CD4-positive, alpha-beta memory T cell (primary cell): ENCODE measurements around the gene GUCA1A. TPM values are rescaled to one million over a fixed set of nuclear protein-coding genes. Genes with fewer than 3 reads are reported as not detected.

Source experiments
- CTCF ChIA-PET: fragments of 350-600 bp; sonication (Branson Sonifier 250); formaldehyde crosslinking; loops from one replicate; lab custom pipeline; 2021; ENCODE audit warnings: inconsistent platforms; ENCODE audit not compliant: partially characterized antibody; lab: Charles Lee
- POLR2A ChIA-PET: fragments of 350-600 bp; sonication (Branson Sonifier 250); formaldehyde crosslinking; loops from one replicate; lab custom pipeline; 2021; ENCODE audit not compliant: partially characterized antibody; lab: Charles Lee
- DNase-seq, 5 donors: peaks; one replicate each; pipeline versions ENCODE4 v3.0.0 to v3.0.0-alpha.2; 2020 to 2022; ENCODE audit warnings: mixed read lengths in 1 of 5
- H3K27ac ChIP-seq: one replicate; pipeline ENCODE4 v1.7.0; 2013; ENCODE audit warnings: low read depth, low read length
- H3K27me3 ChIP-seq: 2 replicates; pipeline ENCODE4 v1.7.0; 2013; ENCODE audit warnings: mild to moderate bottlenecking, low read length, moderate library complexity; ENCODE audit not compliant: insufficient read depth
- H3K36me3 ChIP-seq: 2 replicates; pipeline ENCODE4 v1.7.0; 2013; ENCODE audit warnings: mild to moderate bottlenecking, low read length, moderate library complexity; ENCODE audit not compliant: insufficient read depth
- H3K4me1 ChIP-seq: 2 replicates; pipeline ENCODE4 v1.7.0; 2013; ENCODE audit warnings: mild to moderate bottlenecking, low read length, moderate library complexity; ENCODE audit not compliant: insufficient read depth
- H3K4me3 ChIP-seq, 2 donors: one replicate each; pipeline ENCODE4 v1.7.0; 2013; ENCODE audit warnings: low read length in 2 of 2, mild to moderate bottlenecking in 1 of 2
- H3K9me3 ChIP-seq, 2 donors: one replicate each; pipeline ENCODE4 v1.7.0; 2013; ENCODE audit warnings: low read length in 2 of 2, control low read depth in 1 of 2; ENCODE audit not compliant: control insufficient read depth in 1 of 2
- H3K27ac Mint-ChIP-seq, 7 donors: one replicate each; pipeline ENCODE4 v1.8.0; 2020 to 2021; ENCODE audit warnings: mixed read lengths in 7 of 7, mild to moderate bottlenecking in 6 of 7, inconsistent platforms in 3 of 7, moderate library complexity in 3 of 7
- H3K27me3 Mint-ChIP-seq, 2 donors: one replicate each; pipeline ENCODE4 v1.8.0; 2020 to 2021; ENCODE audit warnings: mixed read lengths in 2 of 2
- H3K36me3 Mint-ChIP-seq, 2 donors: one replicate each; pipeline ENCODE4 v1.8.0; 2020 to 2021; ENCODE audit warnings: mixed read lengths in 2 of 2, inconsistent platforms in 1 of 2, mild to moderate bottlenecking in 1 of 2
- H3K4me1 Mint-ChIP-seq, 4 donors: one replicate each; pipeline ENCODE4 v1.8.0; 2020 to 2021; ENCODE audit warnings: mixed read lengths in 4 of 4, mild to moderate bottlenecking in 1 of 4
- H3K4me3 Mint-ChIP-seq, 8 donors: one replicate each; pipeline ENCODE4 v1.8.0; 2020 to 2021; ENCODE audit warnings: mixed read lengths in 8 of 8, mild to moderate bottlenecking in 7 of 8, moderate library complexity in 6 of 8, inconsistent platforms in 3 of 8
- H3K9me3 Mint-ChIP-seq, 8 donors: one replicate each; pipeline ENCODE4 v1.8.0; 2020 to 2021; ENCODE audit warnings: mixed read lengths in 8 of 8, mild to moderate bottlenecking in 5 of 8, inconsistent platforms in 3 of 8, moderate library complexity in 1 of 8
- intact Hi-C: fragments of 100-400 bp; cut with micrococcal nuclease; formaldehyde crosslinking; loops from one replicate; pipeline ENCODE4 v1.15.1; 2023
- polyA plus RNA-seq, 2 donors: library from polyadenylated mRNA; unstranded; fragments of 300-500 nt; fragmentation: Illumina TruSeq; gene quantifications; one replicate each; pipeline ENCODE4 v1.2.3, GENCODE V29; 2021
- total RNA-seq, 2 experiments: library from RNA; stranded (reverse); gene quantifications; one replicate each; pipeline ENCODE4 v1.2.3, GENCODE V29; 2021

The GUCA1A gene
- total and polyA plus RNA-seq, 4 experiments from 2014 or later = not detected

DNA sequence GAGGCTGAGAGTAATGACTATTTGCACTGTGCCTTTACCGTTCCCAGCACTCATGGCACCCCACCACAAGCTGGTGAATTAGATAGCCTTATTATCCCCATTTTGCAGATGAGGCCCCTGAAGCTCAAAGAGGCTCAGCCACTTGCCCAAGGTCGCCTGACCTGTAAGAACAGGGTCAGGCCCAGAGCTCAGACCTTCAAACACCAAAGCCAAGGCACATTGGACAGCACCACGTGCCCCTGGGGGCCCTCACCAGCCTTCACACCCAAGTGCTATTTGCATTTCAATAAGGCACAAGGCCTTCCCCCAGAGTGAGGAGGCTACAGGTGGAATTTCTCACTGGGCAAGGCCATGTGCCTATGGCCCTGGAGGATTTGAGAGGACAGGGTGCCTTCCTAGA lies 16.5 kb upstream of the GUCA1A start:
- intact Hi-C loops = no loop called here
- CTCF ChIA-PET = no interaction called here

DNA sequence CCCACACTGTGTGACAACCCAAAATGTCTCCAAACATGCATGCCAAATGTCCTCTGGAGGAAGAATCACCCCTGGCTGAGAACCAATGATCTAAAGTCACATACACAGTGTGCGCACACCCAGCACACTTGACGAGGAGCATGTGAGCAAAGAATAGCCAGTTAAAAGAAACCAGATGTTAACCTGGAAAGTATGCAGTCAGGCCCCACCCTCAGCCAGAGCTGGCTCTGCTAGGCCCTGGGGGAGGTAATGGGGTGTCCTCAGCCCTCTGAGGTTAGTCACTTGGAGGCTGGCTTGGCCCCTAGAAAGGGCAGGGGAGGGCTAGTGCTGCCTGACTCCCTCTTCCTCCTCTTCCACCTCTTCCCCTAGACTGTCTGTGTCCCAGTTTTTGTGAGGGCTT lies 15.2 kb upstream of the GUCA1A start:
- Histone ChIP-seq H3K27ac (no peak overlapping the region), H3K27me3 (no peaks in the 10 kb centered on the region), H3K4me3 (no peak overlapping the region), H3K36me3 (no peaks in the 10 kb centered on the region), H3K4me1 (no peaks in the 10 kb centered on the region), H3K9me3 (no peaks in the 10 kb centered on the region)
- ChIA-PET POLR2A (no interaction called here), CTCF (interaction anchor here (0.7 kb wide), 1 partner anchor 311 kb away, joined by 3 read pairs; no protein-coding TSS in a partner anchor)
- no peak overlapping the region for H3K27ac Mint-ChIP-seq
- DNase-seq = no peak
- no peak overlapping the region for H3K4me3 Mint-ChIP-seq
- H3K36me3 Mint-ChIP-seq = no peaks in the 10 kb centered on the region
- H3K27me3 Mint-ChIP-seq = peaks cover 4 to 11% of the 10 kb centered on the region in 2 donors
- intact Hi-C loops = no loop called here
- H3K9me3 Mint-ChIP-seq = no peaks in the 10 kb centered on the region
- H3K4me1 Mint-ChIP-seq = no peaks in the 10 kb centered on the region

More for the DNA sequence above, 16.5 kb upstream of the GUCA1A start:
- POLR2A ChIA-PET = no interaction called here
- no peaks in the 10 kb centered on the region for H3K27me3 ChIP-seq
- DNase-seq = no peak
- H3K27me3 Mint-ChIP-seq = peaks cover 4 to 9% of the 10 kb centered on the region in 2 donors
- no peaks in the 10 kb centered on the region for H3K4me1 ChIP-seq
- H3K4me3 Mint-ChIP-seq = no peak overlapping the region
- peaks cover 0 to 2% (median 0%) of the 10 kb centered on the region in 8 donors for H3K9me3 Mint-ChIP-seq
- H3K9me3 ChIP-seq = no peaks in the 10 kb centered on the region
- H3K36me3 ChIP-seq = no peaks in the 10 kb centered on the region
- H3K4me3 ChIP-seq = no peak overlapping the region
- no peaks in the 10 kb centered on the region for H3K36me3 Mint-ChIP-seq
- no peaks in the 10 kb centered on the region for H3K4me1 Mint-ChIP-seq
- no peak overlapping the region for H3K27ac Mint-ChIP-seq
- no peak overlapping the region for H3K27ac ChIP-seq

DNA sequence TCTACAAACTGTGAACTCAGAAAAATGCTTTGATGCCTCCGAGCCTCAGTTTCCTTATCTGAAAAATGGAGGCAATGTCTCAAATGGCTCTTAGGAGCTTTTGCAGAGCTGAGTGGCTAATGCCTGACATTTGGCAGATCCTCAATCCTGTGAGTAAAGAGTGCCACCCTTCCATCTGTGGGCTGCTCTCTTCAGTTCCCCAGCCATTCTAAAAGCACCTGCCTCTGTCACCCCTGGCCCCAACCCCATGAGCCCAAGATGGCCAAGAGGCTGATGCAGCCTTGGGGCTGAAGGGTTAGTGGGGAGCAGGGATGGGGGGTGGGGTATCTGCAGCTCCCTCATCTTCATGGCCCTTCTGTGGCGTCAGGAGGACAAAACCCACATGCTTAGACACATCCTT lies 14.5 kb upstream of the GUCA1A start:
- no peaks in the 10 kb centered on the region for H3K9me3 ChIP-seq
- CTCF ChIA-PET = no interaction called here
- no peak overlapping the region for H3K27ac ChIP-seq
- no peaks in the 10 kb centered on the region for H3K27me3 ChIP-seq
- intact Hi-C loops = no loop called here
- no peaks in the 10 kb centered on the region for H3K36me3 ChIP-seq
- Mint-ChIP-seq H3K27me3 (peaks cover 4 to 11% of the 10 kb centered on the region in 2 donors), H3K9me3 (no peaks in the 10 kb centered on the region), H3K4me3 (no peak overlapping the region), H3K36me3 (no peaks in the 10 kb centered on the region), H3K27ac (no peak overlapping the region), H3K4me1 (no peaks in the 10 kb centered on the region)
- no peaks in the 10 kb centered on the region for H3K4me1 ChIP-seq
- H3K4me3 ChIP-seq = no peak overlapping the region
- POLR2A ChIA-PET = no interaction called here
- DNase-seq = no peak

DNA sequence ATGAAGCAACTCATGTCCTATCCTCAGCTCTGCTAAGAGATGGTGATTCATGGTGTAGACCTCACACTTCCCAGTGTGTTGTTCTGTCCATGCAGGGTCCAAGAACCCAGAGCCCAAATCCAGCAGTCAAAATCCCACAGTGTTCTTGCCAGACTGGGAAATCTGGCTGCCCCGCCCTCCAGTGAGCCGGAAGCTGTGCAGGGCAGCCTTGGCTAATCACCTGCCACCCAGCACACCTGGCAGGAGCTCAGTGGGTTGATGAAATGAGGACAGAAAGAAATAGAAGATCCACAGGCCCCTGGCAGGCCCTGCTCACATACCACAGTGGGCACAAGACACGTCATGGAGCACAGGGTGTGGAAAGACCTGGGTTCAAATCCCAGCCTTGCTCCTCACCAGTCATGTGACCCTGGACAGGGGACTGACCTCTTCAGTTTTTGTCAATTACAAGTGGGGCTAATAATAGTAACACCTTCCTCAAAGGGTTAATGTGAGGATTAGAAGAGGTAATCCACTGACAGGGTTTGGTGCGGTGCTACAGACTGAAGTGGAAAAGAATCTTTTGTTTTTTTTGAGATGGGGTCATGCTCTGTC lies 13.6 kb upstream of the GUCA1A start:
- no peak overlapping the region for H3K27ac ChIP-seq
- H3K27me3 ChIP-seq = no peaks in the 10 kb centered on the region
- CTCF ChIA-PET = no interaction called here
- Mint-ChIP-seq H3K27ac (no peak overlapping the region), H3K4me1 (no peaks in the 10 kb centered on the region), H3K36me3 (no peaks in the 10 kb centered on the region), H3K4me3 (no peak overlapping the region), H3K9me3 (no peaks in the 10 kb centered on the region), H3K27me3 (peaks cover 3 to 11% of the 10 kb centered on the region in 2 donors)
- H3K4me1 ChIP-seq = no peaks in the 10 kb centered on the region
- no peaks in the 10 kb centered on the region for H3K36me3 ChIP-seq
- H3K9me3 ChIP-seq = no peaks in the 10 kb centered on the region
- no peak overlapping the region for H3K4me3 ChIP-seq
- POLR2A ChIA-PET = no interaction called here
- no peak for DNase-seq
- intact Hi-C loops = no loop called here

DNA sequence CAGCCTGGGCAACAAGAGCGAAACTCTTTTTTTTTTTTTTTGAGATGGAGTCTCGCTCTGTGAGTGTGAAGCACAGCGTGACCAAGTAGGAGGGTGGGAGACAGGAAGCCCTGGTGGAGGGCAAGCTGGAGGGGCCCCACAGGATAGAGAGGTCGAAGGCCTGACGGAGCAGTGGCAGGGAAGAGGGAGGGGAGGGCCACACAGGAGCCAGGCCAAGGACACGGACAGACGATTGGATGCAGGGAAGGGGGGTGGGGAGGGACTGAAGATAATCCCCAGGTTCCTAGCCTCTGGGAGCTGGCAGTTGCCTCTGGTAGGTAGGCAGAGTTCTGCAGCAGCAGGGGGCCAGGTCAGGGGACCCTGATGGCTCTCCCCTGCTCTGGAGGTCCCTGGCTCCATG lies 10.8 kb upstream of the GUCA1A start:
- intact Hi-C loops = no loop called here
- H3K9me3 ChIP-seq = no peaks in the 10 kb centered on the region
- H3K4me3 ChIP-seq = no peak overlapping the region
- Mint-ChIP-seq H3K4me1 (peaks cover 0 to 8% (median 2%) of the 10 kb centered on the region in 4 donors), H3K27me3 (peaks cover 8 to 11% of the 10 kb centered on the region in 2 donors), H3K4me3 (no peak overlapping the region), H3K27ac (peak overlapping the region in 1 of 7 donors; percentile 48), H3K36me3 (no peaks in the 10 kb centered on the region), H3K9me3 (no peaks in the 10 kb centered on the region)
- ChIA-PET POLR2A (no interaction called here), CTCF (interaction anchor here (1.0 kb wide), 1 partner anchor 315 kb away, joined by 3 read pairs; no protein-coding TSS in a partner anchor)
- H3K36me3 ChIP-seq = no peaks in the 10 kb centered on the region
- DNase-seq = no peak
- no peak overlapping the region for H3K27ac ChIP-seq
- H3K27me3 ChIP-seq = no peaks in the 10 kb centered on the region
- no peaks in the 10 kb centered on the region for H3K4me1 ChIP-seq

DNA sequence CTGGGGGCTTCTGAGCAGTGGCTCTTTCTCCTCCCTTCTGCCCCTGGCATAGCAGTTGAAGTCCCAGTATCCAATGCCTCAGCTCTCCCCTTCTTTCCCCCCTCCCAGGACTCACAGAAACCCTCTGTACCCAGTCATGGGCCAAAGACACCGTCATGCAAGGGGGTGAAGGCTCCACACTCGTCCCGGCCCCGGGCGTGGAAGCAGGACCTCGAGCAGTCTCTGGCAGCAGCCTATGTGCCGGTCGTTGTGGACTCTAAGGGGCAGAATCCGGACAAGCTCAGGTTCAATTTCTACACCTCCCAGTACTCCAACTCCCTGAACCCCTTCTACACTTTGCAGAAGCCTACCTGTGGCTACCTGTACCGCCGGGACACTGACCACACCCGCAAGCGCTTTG lies 10.4 kb upstream of the GUCA1A start:
- CTCF ChIA-PET = interaction anchor here (1.0 to 1.2 kb wide), 2 partner anchors 15 to 315 kb away, joined by 3 read pairs; no protein-coding TSS in a partner anchor
- Mint-ChIP-seq H3K36me3 (no peaks in the 10 kb centered on the region), H3K4me3 (no peak overlapping the region), H3K27ac (no peak overlapping the region), H3K9me3 (no peaks in the 10 kb centered on the region), H3K27me3 (peaks cover 8 to 10% of the 10 kb centered on the region in 2 donors), H3K4me1 (peaks cover 0 to 8% (median 2%) of the 10 kb centered on the region in 4 donors)
- POLR2A ChIA-PET = no interaction called here
- intact Hi-C loops = no loop called here
- Histone ChIP-seq H3K4me3 (no peak overlapping the region), H3K27ac (no peak overlapping the region), H3K9me3 (no peaks in the 10 kb centered on the region), H3K36me3 (no peaks in the 10 kb centered on the region), H3K4me1 (no peaks in the 10 kb centered on the region), H3K27me3 (no peaks in the 10 kb centered on the region)
- DNase-seq = no peak

DNA sequence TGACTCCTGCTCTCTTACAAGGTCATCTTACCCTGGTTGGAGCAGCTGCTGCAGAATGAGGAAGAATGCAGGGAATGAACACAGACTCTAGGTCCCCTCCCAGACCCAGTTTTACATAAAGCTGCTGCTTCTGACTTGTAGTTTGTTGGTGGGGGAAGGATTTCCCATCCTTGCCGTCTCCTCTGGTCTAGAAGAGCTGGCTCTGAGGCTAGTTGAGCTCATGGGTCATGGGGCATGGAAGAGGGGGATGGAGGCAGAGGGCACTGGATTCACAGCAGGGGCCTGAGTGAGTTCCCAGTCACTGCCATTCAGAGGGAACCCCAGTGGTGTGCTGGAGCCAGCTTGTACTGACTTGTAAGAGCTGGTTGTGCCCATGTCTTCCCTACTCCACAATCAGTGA lies 9.2 kb upstream of the GUCA1A start:
- Mint-ChIP-seq H3K9me3 (peaks cover 0 to 2% (median 0%) of the 10 kb centered on the region in 8 donors), H3K4me1 (peaks cover 0 to 8% (median 2%) of the 10 kb centered on the region in 4 donors), H3K27ac (no peak overlapping the region), H3K36me3 (no peaks in the 10 kb centered on the region), H3K27me3 (peaks cover 8% of the 10 kb centered on the region in 2 donors), H3K4me3 (no peak overlapping the region)
- Histone ChIP-seq H3K27ac (no peak overlapping the region), H3K27me3 (no peaks in the 10 kb centered on the region), H3K4me1 (no peaks in the 10 kb centered on the region), H3K36me3 (no peaks in the 10 kb centered on the region), H3K9me3 (no peaks in the 10 kb centered on the region), H3K4me3 (no peak overlapping the region)
- ChIA-PET CTCF (interaction anchor here (0.6 to 3.2 kb wide), 10 partner anchors 9 to 1540 kb away, joined by 3 to 18 read pairs (median 3); partner anchors contain the start of gene GUCA1A), POLR2A (no interaction called here)
- intact Hi-C loops = no loop called here
- no peak for DNase-seq
